OCI-LY7 (cell line): Measurements from ENCODE around the gene UNC80. TPM values are rescaled to one million over a fixed set of nuclear protein-coding genes. Genes with fewer than 3 reads are reported as not detected.

Experiments
- Bru-seq: library from RNA; stranded (reverse); fragments of 400-500 nt; gene quantifications from one replicate; lab custom pipeline; 2021; lab: Mats Ljungman, UMichigan
- BruChase-seq, 2 experiments: library from RNA; stranded (reverse); fragments of 400-500 nt; gene quantifications; one replicate each; lab custom pipeline; 2021; lab: Mats Ljungman, UMichigan
- BruUV-seq: library from RNA; stranded (reverse); fragments of 400-500 nt; replicated peaks from 2 replicates; lab custom pipeline; 2021; lab: Mats Ljungman, UMichigan
- CTCF ChIA-PET: fragments of 300-600 bp; sonication (Branson Sonifier 250); formaldehyde crosslinking; loops from one replicate; lab custom pipeline; 2022; ENCODE audit warnings: antibody characterized with exemption; ENCODE audit not compliant: unreplicated experiment; lab: Charles Lee
- POLR2A ChIA-PET: fragments of 300-600 bp; sonication (Branson Sonifier 250); formaldehyde crosslinking; loops from one replicate; lab custom pipeline; 2022; ENCODE audit warnings: antibody characterized with exemption; lab: Charles Lee
- DNase-seq: peaks from one replicate; pipeline ENCODE4 v3.0.0-alpha.2; 2015; ENCODE audit warnings: low spot score
- H2AFZ ChIP-seq: fragments of 200-600 bp; sonication (generic), shearing (Covaris generic); 2 replicates; pipeline ENCODE4 v1.6.1; 2014; ENCODE audit warnings: mild to moderate bottlenecking, antibody characterized with exemption, low read length, moderate library complexity
- H3K27ac ChIP-seq: fragments of 200-600 bp; sonication (generic); 2 replicates; pipeline ENCODE4 v1.5.1; 2014; ENCODE audit warnings: mixed run types, low read depth, mild to moderate bottlenecking, moderate library complexity, low read length, inconsistent platforms; ENCODE audit not compliant: poor library complexity, severe bottlenecking
- H3K36me3 ChIP-seq: fragments of 200-600 bp; sonication (generic); 2 replicates; pipeline ENCODE4 v1.6.1; 2014; ENCODE audit warnings: mild to moderate bottlenecking, antibody characterized with exemption, low read length, moderate library complexity, mixed read lengths; ENCODE audit not compliant: insufficient read depth
- H3K4me1 ChIP-seq: fragments of 200-600 bp; sonication (generic); 2 replicates; pipeline ENCODE4 v1.5.1; 2014; ENCODE audit warnings: mild to moderate bottlenecking, low read length; ENCODE audit not compliant: insufficient read depth, poor library complexity, severe bottlenecking
- H3K4me2 ChIP-seq: fragments of 200-600 bp; sonication (generic); 2 replicates; pipeline ENCODE4 v1.6.1; 2014; ENCODE audit warnings: mild to moderate bottlenecking, low read length
- H3K4me3 ChIP-seq: fragments of 200-600 bp; sonication (generic); 2 replicates; pipeline ENCODE4 v1.5.1; 2014; ENCODE audit warnings: mild to moderate bottlenecking, low read depth, low read length; ENCODE audit not compliant: poor library complexity, severe bottlenecking
- H3K79me2 ChIP-seq: fragments of 200-600 bp; sonication (generic); 2 replicates; pipeline ENCODE4 v1.6.1; 2016; ENCODE audit warnings: low read depth, mild to moderate bottlenecking, low read length, moderate library complexity, mixed read lengths; ENCODE audit not compliant: insufficient read depth
- H3K9me2 ChIP-seq: fragments of 200-600 bp; sonication (generic); 2 replicates; pipeline ENCODE4 v1.6.1; 2016; ENCODE audit warnings: mild to moderate bottlenecking, low read length, mixed read lengths; ENCODE audit not compliant: insufficient read depth
- H3K9me3 ChIP-seq: fragments of 200-600 bp; sonication (generic); 2 replicates; pipeline ENCODE4 v1.6.1; 2014; ENCODE audit warnings: mild to moderate bottlenecking, mixed run types, low read length, mixed read lengths
- H4K20me1 ChIP-seq: fragments of 200-600 bp; sonication (generic); 2 replicates; pipeline ENCODE4 v1.6.1; 2014; ENCODE audit warnings: mild to moderate bottlenecking, antibody characterized with exemption, low read length, moderate library complexity, mixed read lengths; ENCODE audit not compliant: insufficient read depth
- CTCF ChIP-seq: fragments of 200-600 bp; sonication (generic); conservative IDR thresholded peaks from 2 replicates; pipeline ENCODE4 v1.5.1; 2014; ENCODE audit warnings: mild to moderate bottlenecking, antibody characterized with exemption, low read length, moderate library complexity, mixed read lengths
- EZH2phosphoT487 ChIP-seq: fragments of 200-600 bp; sonication (generic); IDR thresholded peaks from 2 replicates; pipeline ENCODE4 v1.6.1; 2018; ENCODE audit warnings: low read depth, borderline replicate concordance, mild to moderate bottlenecking, mixed run types, antibody characterized with exemption, low read length, moderate library complexity, mixed read lengths
- intact Hi-C: fragments of 100-400 bp; cut with micrococcal nuclease; formaldehyde crosslinking; loops from one replicate; pipeline ENCODE4 v1.10.0; 2022; ENCODE audit not compliant: unreplicated experiment
- long read RNA-seq: library from polyadenylated mRNA; stranded (forward); transcript quantifications from one replicate; pipeline ENCODE4 v2.0.0, GENCODE V29; 2022
- total RNA-seq, 2 experiments: library from RNA; depleted of rRNA in 1 of 2; stranded (reverse); fragments of >200 nt in 1 of 2; shearing (Covaris generic) in 1 of 2; gene quantifications; 2 replicates each; pipeline ENCODE4 v1.2.3, GENCODE V29; 2014 to 2022

UNC80 gene
- total RNA-seq (2014; rRNA removed; shearing (Covaris generic)): not detected in 2 replicates
- not detected in 2 replicates for total RNA-seq (2022)
- Bru-seq, nascent RNA: percentile 1 among the genes with signal in this experiment
- BruChase-seq, experiment 1, labeled RNA remaining after a 6-hour chase: percentile 0 among the genes with signal in this experiment
- not detected for BruChase-seq, experiment 2, labeled RNA remaining after a 2-hour chase
- long read RNA-seq: 0 reads

GRCh38 chr2:209771474-209772289 lies at the start of gene UNC80:
Gene UNC80, plus strand, starts transcription at chr2:209771832. Its CDS starts 241 bp downstream, at chr2:209772073.
- Histone ChIP-seq H3K9me2 (no peaks in the 10 kb centered on the region), H3K4me2 (no peak within 1 kb of the TSS), H3K4me3 (no peak within 1 kb of the TSS), H3K4me1 (no peaks in the 10 kb centered on the region), H3K36me3 (no peaks in the 10 kb centered on the region), H3K27ac (no peak within 1 kb of the TSS), H4K20me1 (no peaks in the 10 kb centered on the region), H3K9me3 (no peaks in the 10 kb centered on the region), H3K79me2 (no peaks in the 10 kb centered on the region), H2AFZ (no peak within 1 kb of the TSS)
- intact Hi-C loops: no loop called here
- POLR2A ChIA-PET: interaction anchor here (0.6 kb wide), 1 partner anchor 19 kb away, joined by 4 read pairs; no protein-coding TSS in a partner anchor
- TF ChIP-seq EZH2phosphoT487: no peak
- TF ChIP-seq CTCF: no peak
- CTCF ChIA-PET: no interaction called here
- DNase-seq: no peak
- BruUV-seq: no TSS peak

- Histone ChIP-seq H3K36me3 (no peaks in the 10 kb centered on the region), H2AFZ (no peak overlapping the region), H3K4me1 (no peaks in the 10 kb centered on the region), H3K9me3 (no peaks in the 10 kb centered on the region), H4K20me1 (no peaks in the 10 kb centered on the region), H3K79me2 (no peaks in the 10 kb centered on the region), H3K4me2 (no peak overlapping the region), H3K27ac (no peak overlapping the region), H3K4me3 (no peak overlapping the region), H3K9me2 (no peaks in the 10 kb centered on the region)
- intact Hi-C loops: no loop called here
- BruUV-seq: no TSS peak
- CTCF ChIA-PET: no interaction called here
- no peak for TF ChIP-seq CTCF
- no peak for TF ChIP-seq EZH2phosphoT487
- POLR2A ChIA-PET: interaction anchor here (1.0 kb wide), 1 partner anchor 11 kb away, joined by 3 read pairs; no protein-coding TSS in a partner anchor
- no peak for DNase-seq
These were observed 45.3 kb upstream of the UNC80 start for GRCh38 chr2:209726311-209726710.
